ENCODE data around the gene SULT1C2. TPM values are rescaled to one million over a fixed set of nuclear protein-coding genes. Genes with fewer than 3 reads are reported as not detected.

SULT1C2 gene
- total and polyA plus RNA-seq, 2 of the 13 experiments (the other 11 are each of a cell fraction or from before 2014, with no cell fraction given), result 4.0 to 6.2 TPM

DNA sequence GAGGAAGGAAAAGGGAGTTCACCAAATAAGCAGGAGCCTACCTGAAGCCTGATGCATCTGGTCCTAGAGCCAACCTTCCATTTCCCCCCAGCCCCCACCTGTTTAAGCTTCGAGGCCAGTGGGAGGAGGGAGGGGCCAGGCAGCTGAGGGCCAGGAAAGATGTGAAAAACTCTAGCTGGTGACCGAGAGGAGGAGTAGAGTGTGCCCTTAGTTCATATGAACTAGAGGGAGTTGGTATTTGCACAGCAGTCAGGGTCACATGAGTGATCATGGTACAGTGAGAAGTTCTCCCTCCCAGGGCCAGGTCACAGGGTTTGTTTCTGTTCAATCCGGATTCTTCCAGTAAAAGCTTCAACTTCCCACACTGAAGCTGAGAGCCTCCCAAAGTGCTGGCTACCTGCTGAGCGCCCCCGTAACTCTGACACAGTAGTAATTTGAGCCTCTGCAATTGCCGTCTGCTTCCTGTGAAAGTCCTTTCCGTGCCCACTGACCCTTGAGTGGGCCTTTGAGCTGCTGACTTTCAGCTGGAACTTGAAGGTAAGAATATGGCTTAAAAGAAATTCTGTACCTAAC, at the start of gene SULT1C2 (continued):
- TF ChIP-seq ZNF691 (CRISPR knock-in tag; IDR thresholded peaks at IDR 0.05; ENCODE audit: borderline replicate concordance, low read depth) (0 out of 2 replicates have a peak, but pooled peaks have one; percentile 37), NFKBIZ (CRISPR knock-in tag; IDR thresholded peaks at IDR 0.05) (peak; percentile 75; the same call in 1 of the 2 replicates), CBFB (CRISPR knock-in tag; IDR thresholded peaks at IDR 0.05) (0 out of 2 replicates have a peak, but pooled peaks have one; percentile 36), HMG20A (CRISPR knock-in tag; IDR thresholded peaks at IDR 0.05; ENCODE audit: borderline replicate concordance) (peak; percentile 42; the same call in 1 of the 2 replicates), SALL1 (CRISPR knock-in tag; IDR thresholded peaks at IDR 0.05) (peak; percentile 74), ZBTB7B (CRISPR knock-in tag; IDR thresholded peaks at IDR 0.05) (peak; percentile 74; the same call in 1 of the 2 replicates), ZFP36L2 (CRISPR knock-in tag; IDR thresholded peaks at IDR 0.05) (no peak), ZNF264 (CRISPR knock-in tag; IDR thresholded peaks at IDR 0.05) (peak; percentile 44; the same call in 1 of the 2 replicates), ZFP37 (CRISPR knock-in tag; IDR thresholded peaks at IDR 0.05; ENCODE audit: borderline replicate concordance) (no peak), HMG20B (CRISPR knock-in tag; conservative IDR thresholded peaks at IDR 0.05) (0 out of 2 replicates have a peak, but pooled peaks have one; percentile 50), KAT7 (CRISPR knock-in tag; IDR thresholded peaks at IDR 0.05; ENCODE audit: borderline replicate concordance) (peak; percentile 68; the same call in 1 of the 2 replicates), BHLHE40 (IDR thresholded peaks at IDR 0.05; ENCODE audit: low read length) (peak; percentile 78), GABPA (IDR thresholded peaks at IDR 0.05; ENCODE audit: low read depth, low read length) (no peak), GABPA (CRISPR knock-in tag; IDR thresholded peaks at IDR 0.05; ENCODE audit: low read depth) (peak; percentile 77), ZNF547 (CRISPR knock-in tag; IDR thresholded peaks at IDR 0.05) (0 out of 2 replicates have a peak, but pooled peaks have one; percentile 43), RXRA (CRISPR knock-in tag; IDR thresholded peaks at IDR 0.05) (peak; percentile 49; the same call in 1 of the 2 replicates), THAP11 (CRISPR knock-in tag; IDR thresholded peaks at IDR 0.05) (peak; percentile 5; the same call in 1 of the 2 replicates), ZNF850 (CRISPR knock-in tag; conservative IDR thresholded peaks at IDR 0.05) (0 out of 2 replicates have a peak, but pooled peaks have one; percentile 47), ZNF263 (CRISPR knock-in tag; IDR thresholded peaks at IDR 0.05) (peak; percentile 72), HNF4A (CRISPR knock-in tag; IDR thresholded peaks at IDR 0.05) (peak; percentile 71; the same call in 1 of the 2 replicates), FOXA3 (CRISPR knock-in tag; IDR thresholded peaks at IDR 0.05) (peak; percentile 65), ZFP90 (CRISPR knock-in tag; IDR thresholded peaks at IDR 0.05; ENCODE audit: borderline replicate concordance) (no peak), KLF6 (CRISPR knock-in tag; IDR thresholded peaks at IDR 0.05) (0 out of 2 replicates have a peak, but pooled peaks have one; percentile 60), NFYC (CRISPR knock-in tag; IDR thresholded peaks at IDR 0.05) (0 out of 2 replicates have a peak, but pooled peaks have one; percentile 34), SP140L (CRISPR knock-in tag; IDR thresholded peaks at IDR 0.05; ENCODE audit: borderline replicate concordance) (0 out of 2 replicates have a peak, but pooled peaks have one; percentile 60), GFI1 (CRISPR knock-in tag; IDR thresholded peaks at IDR 0.05; ENCODE audit: borderline replicate concordance) (peak; percentile 23; the same call in 1 of the 2 replicates), CREM (IDR thresholded peaks at IDR 0.05) (0 out of 2 replicates have a peak, but pooled peaks have one; percentile 22), CREM (CRISPR knock-in tag; IDR thresholded peaks at IDR 0.05) (no peak)
- TF ChIP-seq, protein P1, sequence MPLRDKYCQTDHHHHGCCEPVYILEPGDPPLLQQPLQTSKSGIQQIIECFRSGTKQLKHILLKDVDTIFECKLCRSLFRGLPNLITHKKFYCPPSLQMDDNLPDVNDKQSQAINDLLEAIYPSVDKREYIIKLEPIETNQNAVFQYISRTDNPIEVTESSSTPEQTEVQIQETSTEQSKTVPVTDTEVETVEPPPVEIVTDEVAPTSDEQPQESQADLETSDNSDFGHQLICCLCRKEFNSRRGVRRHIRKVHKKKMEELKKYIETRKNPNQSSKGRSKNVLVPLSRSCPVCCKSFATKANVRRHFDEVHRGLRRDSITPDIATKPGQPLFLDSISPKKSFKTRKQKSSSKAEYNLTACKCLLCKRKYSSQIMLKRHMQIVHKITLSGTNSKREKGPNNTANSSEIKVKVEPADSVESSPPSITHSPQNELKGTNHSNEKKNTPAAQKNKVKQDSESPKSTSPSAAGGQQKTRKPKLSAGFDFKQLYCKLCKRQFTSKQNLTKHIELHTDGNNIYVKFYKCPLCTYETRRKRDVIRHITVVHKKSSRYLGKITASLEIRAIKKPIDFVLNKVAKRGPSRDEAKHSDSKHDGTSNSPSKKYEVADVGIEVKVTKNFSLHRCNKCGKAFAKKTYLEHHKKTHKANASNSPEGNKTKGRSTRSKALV (CRISPR knock-in tag; IDR thresholded peaks at IDR 0.05), result 0 out of 2 replicates have a peak, but pooled peaks have one; percentile 50
- TF ChIP-seq, protein P2, sequence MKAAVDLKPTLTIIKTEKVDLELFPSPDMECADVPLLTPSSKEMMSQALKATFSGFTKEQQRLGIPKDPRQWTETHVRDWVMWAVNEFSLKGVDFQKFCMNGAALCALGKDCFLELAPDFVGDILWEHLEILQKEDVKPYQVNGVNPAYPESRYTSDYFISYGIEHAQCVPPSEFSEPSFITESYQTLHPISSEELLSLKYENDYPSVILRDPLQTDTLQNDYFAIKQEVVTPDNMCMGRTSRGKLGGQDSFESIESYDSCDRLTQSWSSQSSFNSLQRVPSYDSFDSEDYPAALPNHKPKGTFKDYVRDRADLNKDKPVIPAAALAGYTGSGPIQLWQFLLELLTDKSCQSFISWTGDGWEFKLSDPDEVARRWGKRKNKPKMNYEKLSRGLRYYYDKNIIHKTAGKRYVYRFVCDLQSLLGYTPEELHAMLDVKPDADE (CRISPR knock-in tag; IDR thresholded peaks at IDR 0.05), result no peak
